Measurements from ENCODE around the gene CASP8. TPM values are rescaled to one million over a fixed set of nuclear protein-coding genes. Genes with fewer than 3 reads are reported as not detected.

CASP8 gene
- total and polyA plus RNA-seq, 2 of the 8 experiments (the other 6 are each of a cell fraction or from before 2014, with no cell fraction given) = 2.3 to 3.6 TPM

- no peak for TF ChIP-seq POLR2AphosphoS5 (IDR thresholded peaks at IDR 0.05; ENCODE audit: low read depth, low read length)
- TF ChIP-seq RXRA (IDR thresholded peaks at IDR 0.05; ENCODE audit: insufficient read depth, low read depth, low read length) = no peak
- no peak for TF ChIP-seq CTCF (IDR thresholded peaks at IDR 0.05; ENCODE audit: control extremely low read depth in 1 of 3, insufficient read depth in 1 of 3, low read depth in 1 of 3, low read length in 3 of 3)
- no peak for TF ChIP-seq POU5F1 (IDR thresholded peaks at IDR 0.05; ENCODE audit: low read depth, low read length)
- no peak for TF ChIP-seq ASH2L (IDR thresholded peaks at IDR 0.05; ENCODE audit: low read length)
- TF ChIP-seq GTF2F1 (IDR thresholded peaks at IDR 0.05; ENCODE audit: borderline replicate concordance, low read depth, low read length) = no peak
Measured at GRCh38 chr2:201248288-201248844, 12.0 kb upstream of the CASP8 start (continued).
